MV-4-11 (cell line): Measurements from ENCODE around the gene DHX8.

Source experiments
- DNase-seq: peaks from one replicate; lab custom pipeline; 2025; lab: John Stamatoyannopoulos, UW

DHX8 gene

GRCh38 chr17:43524945-43525575 lies 41.3 kb downstream of the DHX8 start:
- DNase-seq = no peak

GRCh38 chr17:43526886-43527648 lies 43.3 kb downstream of the DHX8 start:
- DNase-seq = no peak

- DNase-seq = no peak
Observed at GRCh38 chr17:43528319-43528987, 44.7 kb downstream of the DHX8 start.

GRCh38 chr17:43528988-43529814 lies 45.4 kb downstream of the DHX8 start:
- DNase-seq = no peak

- no peak for DNase-seq
Observed at GRCh38 chr17:43529947-43530287, 46.1 kb downstream of the DHX8 start.

- no peak for DNase-seq
Observed at GRCh38 chr17:43530288-43531081, 46.7 kb downstream of the DHX8 start.

GRCh38 chr17:43531082-43531378 lies 47.3 kb downstream of the DHX8 start:
- no peak for DNase-seq

- DNase-seq = no peak
Observed at GRCh38 chr17:43531955-43532354, 48.2 kb downstream of the DHX8 start.

- DNase-seq = no peak
Observed at GRCh38 chr17:43532581-43532980, 48.8 kb downstream of the DHX8 start.

- no peak for DNase-seq
Observed at GRCh38 chr17:43533699-43534098, 49.9 kb downstream of the DHX8 start.

GRCh38 chr17:43534909-43535308 lies 51.1 kb downstream of the DHX8 start:
- DNase-seq = no peak

- DNase-seq = peak; percentile 38
Observed at GRCh38 chr17:43536236-43536992, 52.6 kb downstream of the DHX8 start.

GRCh38 chr17:43540821-43541674 lies 57.3 kb downstream of the DHX8 start:
- no peak for DNase-seq

GRCh38 chr17:43542859-43543258 lies 59.1 kb downstream of the DHX8 start:
- DNase-seq = no peak

- no peak for DNase-seq
Observed at GRCh38 chr17:43543300-43543699, 59.5 kb downstream of the DHX8 start.

GRCh38 chr17:43543771-43544575 lies 60.2 kb downstream of the DHX8 start:
- DNase-seq = no peak

GRCh38 chr17:43545383-43545632 lies 61.5 kb downstream of the DHX8 start:
- DNase-seq = no peak

- peak; percentile 89 for DNase-seq
Observed at GRCh38 chr17:43546319-43547188, 62.8 kb downstream of the DHX8 start, which contains the start of gene ETV4. TSS of gene ETV4 (minus strand) at chr17:43546340. CDS start at chr17:43545617, 723 bp downstream.
